Activated effector memory CD4-positive, alpha-beta T cell treated with Interleukin-2 at 50 U/mL for 16 hours (primary cell): Measurements from ENCODE around the gene TIAM1.

Experiments used
- DNase-seq: peaks from one replicate; pipeline ENCODE4 v3.0.0-alpha.2; 2020

The TIAM1 gene

DNA sequence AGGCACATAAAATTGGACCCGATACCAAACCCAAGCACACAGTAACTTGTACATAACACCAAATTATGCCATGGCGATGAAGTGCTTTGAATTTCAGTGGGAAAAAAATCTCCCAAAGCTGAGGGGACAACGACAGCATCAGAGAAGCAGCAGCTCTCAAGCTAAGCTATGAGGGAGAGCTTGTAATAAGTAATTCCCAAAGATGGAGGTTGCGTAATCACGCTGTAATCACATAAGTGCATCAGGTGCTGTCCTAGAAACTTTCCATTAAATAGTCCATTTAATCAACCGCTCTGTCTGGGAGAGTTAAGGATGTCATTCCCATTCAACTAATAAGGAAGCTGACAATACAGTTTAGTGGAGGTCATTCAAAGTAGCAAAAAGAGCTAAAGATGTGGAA is 268.2 kb downstream of the TIAM1 start:
- DNase-seq: no peak

DNA sequence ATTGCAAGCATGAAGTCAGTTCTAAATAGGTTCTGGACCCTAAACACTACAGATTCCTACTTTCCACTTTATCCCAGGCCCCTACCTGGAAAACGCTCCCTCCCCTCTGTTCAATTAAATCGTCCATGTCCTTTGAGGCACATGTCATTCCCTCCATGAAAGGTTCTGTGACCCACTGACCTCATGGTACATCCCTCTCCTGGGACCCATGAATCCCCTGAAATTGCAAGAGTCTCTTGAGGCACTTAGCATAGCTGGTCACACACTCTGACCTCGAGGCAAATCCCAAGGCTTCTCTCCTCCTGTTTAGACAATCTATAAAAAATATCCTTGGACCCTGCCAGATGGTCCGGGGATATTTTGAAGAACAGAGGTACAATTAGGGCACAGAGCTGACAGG is 271.5 kb downstream of the TIAM1 start:
- no peak for DNase-seq
